GM19438 (cell line): ENCODE data around the gene ABT1.
"Not testable (repeated sequence)": the region's sequence is repeated elsewhere in the genome, so short reads cannot be mapped to it uniquely, and the experiment has no call there.

Experiments used
- ATAC-seq: cut with Tn5 transposase; IDR thresholded peaks from one replicate; pipeline ENCODE4 v1.9.1; 2021; ENCODE audit warnings: low read depth; ENCODE audit not compliant: unreplicated experiment

ABT1 gene

DNA sequence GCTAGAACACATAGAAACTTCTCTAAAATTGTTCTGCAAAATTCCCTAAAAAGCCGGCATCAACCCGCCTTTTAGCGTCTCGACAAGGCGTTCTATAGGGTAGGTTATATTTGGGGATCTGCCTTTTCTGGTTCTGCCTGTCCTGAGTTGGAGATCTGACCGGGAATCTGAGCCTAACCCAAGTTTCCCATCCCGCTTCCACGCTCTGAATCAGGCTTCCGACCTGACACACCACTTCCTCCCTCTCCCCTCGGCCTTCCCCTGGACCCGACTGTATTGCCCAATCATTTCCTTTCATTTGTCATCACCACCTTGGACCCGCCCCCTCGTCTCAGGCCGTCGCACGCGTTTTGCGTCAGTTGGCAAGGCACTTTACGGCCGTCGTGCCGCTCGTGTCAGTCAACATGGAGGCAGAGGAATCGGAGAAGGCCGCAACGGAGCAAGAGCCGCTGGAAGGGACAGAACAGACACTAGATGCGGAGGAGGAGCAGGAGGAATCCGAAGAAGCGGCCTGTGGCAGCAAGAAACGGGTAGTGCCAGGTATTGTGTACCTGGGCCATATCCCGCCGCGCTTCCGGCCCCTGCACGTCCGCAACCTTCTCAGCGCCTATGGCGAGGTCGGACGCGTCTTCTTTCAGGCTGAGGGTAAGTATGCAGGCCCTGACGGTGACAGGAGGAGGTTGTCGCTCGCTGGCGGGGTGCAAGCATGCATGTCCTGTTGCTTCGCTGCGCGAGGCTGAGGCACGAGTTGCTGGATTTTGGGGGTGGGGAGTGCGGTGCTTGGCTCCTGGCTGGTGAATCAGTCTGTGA is at the start of gene ABT1:
ABT1 (plus strand) TSS at position 375 of the 810 bp plus-strand sequence; CDS start at position 405, 30 bp downstream.
- ATAC-seq: peak; percentile 81

DNA sequence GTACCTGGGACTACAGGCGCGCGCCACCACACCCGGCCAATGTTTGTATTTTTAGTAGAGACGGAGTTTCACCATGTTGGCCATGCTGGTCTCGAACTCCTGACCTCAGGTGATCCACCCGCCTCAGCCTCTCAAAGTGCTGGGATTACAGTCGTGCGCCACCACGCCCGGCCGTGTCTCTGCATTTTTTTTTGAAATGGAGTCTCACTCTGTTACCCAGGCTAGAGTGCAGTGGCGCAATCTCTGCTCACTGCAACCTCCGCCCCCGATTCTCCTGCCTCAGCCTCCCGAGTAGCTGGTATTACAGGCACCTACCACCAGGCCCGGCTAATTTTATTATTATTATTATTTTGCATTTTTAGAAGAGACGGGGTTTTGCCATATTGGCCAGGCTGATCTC is 49.4 kb upstream of the ABT1 start:
- not testable (repeated sequence) for ATAC-seq

DNA sequence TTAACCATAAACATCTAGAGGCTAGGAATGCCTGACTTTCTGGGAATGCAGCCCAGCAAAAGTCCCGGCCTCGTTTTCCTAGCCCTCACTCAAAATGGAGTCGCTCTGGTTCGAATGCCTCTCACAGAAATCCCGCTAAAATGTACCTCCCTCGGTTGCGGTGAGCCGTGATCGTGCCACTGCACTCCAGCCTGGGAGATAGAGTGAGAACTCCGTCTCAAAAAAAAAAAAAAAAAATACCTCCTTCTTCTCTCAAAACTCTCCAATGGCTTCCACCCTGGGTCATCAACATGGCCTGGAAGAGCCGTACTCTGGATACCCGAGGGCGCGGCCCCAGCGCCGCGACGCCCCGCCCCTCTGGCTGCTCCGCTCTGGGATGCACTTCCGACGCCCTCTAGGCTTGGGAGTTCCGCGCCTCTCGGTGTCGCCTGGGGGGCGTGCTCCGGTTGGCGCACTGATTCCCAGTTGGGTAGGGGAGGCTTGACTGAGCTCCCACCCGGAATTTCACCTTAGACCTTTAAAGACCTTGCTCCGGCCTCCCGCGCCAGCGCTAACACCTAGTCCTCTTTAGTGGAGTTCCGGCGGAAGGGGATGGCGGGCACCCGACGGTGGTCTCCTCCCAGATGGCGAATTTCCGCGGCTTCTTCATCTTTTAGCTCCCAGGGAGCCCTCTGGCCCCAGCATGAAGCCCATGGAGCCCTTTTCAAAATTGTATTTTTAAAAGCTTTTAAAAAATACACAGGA is 46.3 kb upstream of the ABT1 start:
- ATAC-seq: peak; percentile 37

DNA sequence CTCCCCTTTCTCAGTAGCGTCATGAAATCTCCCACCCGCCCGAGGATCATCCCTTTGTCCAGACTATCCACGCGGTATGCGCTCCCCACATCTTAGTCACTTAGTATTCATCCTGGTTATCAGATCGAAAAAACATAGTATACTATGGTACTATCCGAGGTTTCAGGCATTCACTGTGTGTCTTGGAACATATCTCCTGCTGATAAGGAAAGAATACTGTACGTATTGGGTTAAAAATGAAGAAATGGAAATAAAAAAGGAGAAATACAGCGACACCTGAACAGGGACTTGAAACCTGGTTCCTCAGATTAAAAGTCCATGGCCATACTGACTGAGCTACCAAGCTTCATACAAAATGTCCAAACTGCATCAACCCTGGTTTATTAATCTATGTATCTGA is 44.5 kb upstream of the ABT1 start:
- no peak for ATAC-seq

DNA sequence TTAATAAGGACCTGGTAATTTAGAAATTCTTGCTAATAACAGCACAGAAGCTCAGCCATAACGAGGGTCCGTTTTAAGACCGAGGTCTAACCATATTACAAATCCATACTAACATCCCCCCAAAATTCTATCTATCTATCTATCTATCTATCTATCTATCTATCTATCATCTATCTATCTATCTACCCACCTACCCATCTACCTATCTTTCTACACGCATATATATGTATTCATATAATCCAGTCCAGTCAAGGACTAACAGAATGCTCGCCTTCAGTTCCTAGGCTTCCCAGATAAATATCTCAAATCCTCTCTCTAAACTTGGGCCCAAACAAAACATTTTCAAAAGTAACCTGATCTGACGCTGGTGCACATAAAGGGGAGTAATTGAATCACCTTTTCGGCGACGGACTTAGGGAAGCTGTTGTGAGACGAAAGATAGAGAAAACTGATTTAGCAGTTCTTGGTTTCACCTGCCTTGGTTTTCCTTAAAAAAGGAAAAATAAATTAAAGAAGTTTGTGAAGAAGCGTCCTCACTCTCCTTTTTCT is 44.0 kb upstream of the ABT1 start:
- ATAC-seq: no peak

DNA sequence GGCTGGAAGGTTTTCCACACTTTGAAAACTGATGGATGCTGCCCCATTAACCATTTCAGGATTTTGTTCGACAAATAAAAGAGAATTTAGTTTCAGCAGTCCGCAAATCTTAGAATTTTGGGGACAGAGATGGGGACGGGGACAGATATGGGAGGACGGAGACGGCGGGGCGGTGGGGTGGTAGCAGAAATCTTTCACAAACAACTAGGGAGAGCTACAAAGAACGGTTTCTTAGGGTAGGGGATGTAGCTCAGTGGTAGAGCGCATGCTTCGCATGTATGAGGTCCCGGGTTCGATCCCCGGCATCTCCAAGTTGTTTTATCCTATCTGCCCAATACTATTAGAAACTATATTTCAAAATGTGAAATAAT is 43.5 kb upstream of the ABT1 start:
- ATAC-seq: no peak

DNA sequence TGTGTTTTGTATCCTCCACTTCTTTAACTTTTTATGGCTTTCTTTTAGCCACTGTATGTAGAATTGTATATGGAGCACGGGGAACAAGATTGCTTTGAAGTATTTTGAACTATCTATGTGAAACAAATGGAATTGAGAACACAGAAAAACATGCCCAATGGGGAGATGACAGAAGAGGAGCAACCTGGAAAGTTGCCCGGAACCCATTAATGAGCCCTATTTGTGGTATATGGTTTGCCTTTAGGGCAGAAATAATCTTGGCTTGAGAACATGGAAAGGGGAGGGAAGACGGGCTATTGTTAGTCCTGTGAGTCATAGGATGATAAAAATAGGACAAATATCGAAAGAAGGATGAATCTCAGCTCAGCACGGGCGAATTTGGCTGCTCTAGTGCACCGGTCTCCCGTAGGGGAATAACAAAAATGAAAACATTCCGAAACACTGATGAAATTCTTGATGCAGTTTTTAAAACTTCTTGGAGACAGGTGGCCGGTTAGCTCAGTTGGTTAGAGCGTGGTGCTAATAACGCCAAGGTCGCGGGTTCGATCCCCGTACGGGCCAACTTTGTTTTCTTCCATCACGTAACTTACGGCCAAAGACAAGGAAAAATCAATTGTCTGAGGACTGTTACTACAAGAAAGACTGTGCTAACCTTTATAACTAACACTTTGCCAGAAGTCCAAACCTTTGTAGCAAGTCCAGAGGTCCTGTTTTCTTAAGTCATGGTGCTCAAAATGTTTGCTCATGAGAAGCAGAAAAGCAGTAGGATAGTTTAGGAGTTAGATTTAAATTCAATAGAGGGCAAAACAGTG is 42.9 kb upstream of the ABT1 start:
- ATAC-seq: no peak

DNA sequence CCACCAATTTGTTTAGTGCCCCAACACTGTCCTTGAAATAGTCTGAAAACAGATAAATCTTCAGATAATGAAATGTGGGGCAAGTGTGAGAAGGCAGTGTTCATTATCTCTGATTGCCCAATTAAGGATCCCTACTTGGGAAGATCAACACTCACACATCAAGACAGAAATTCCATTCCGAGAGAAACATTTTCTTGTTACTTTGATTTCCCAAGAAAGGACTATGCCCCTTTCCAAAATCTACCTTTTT is 42.4 kb upstream of the ABT1 start:
- ATAC-seq: no peak

DNA sequence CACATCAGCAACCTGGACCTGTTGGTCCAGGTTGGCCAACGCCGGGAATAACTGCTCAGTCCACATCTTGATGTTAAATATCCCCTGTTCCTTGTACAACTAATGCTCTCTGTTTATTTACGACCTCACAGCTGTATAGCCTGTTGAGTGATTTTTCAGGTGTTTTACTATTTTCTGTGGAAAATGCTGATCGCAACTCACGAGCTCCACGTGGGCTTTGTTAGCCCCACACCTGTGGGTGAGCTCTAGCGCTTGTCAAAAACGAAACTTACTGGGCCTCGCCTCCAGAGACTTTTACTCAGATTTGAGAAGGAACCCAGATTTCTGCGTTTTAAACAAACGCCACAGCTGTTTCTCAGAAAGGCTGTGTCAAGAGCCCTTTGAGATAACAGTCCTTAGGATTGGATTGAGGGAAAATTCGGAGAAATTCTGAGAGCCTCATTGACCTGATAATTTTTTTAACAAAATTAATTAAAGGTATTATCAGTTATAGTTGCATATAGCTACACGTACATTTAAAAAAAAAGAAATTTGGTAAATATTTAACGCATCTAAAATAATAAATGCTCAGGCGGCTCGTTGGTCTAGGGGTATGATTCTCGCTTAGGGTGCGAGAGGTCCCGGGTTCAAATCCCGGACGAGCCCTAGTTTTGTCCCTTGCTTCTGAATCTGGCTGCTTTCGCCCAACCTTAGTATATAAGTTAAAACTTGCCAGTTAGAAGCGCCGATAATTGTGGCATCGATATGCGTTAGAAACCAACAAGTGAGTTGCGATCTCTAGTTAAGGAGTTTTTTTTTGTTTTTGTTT is 41.9 kb upstream of the ABT1 start:
- ATAC-seq: no peak

DNA sequence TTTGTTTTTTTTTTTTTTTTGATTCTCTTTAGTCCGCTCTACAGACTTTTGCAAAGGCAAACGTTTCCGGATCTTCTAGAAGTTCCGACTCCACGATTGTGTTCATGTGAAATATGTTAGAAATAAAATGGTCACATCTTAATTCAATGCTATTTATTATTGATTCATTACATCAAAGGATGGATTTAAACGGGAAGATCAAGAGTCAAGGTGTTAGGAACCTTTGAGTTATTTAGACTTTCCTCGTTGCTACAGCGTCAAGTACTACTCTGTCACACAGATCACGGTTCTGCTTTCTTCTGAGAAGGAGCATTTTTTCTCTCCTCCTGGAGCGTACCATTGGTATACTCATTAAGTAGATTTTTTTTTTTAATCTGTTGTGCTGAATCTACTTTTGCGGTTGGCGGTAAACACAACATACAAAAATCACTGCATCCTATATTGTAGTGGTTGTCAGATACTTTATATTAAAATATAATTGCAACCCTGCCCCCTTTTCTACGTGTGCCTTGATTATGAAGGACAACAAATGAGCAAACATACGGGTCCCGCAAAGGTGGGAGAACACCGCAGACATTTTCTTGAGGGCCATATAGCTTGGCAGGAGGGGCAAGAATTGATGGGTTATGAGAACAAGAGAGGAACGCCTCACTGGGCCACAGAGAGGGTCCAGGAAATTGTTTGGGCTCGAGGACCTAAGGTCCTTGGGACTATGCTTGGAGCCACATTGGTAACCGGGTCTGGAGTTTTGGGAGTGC is 41.1 kb upstream of the ABT1 start:
- ATAC-seq: no peak

DNA sequence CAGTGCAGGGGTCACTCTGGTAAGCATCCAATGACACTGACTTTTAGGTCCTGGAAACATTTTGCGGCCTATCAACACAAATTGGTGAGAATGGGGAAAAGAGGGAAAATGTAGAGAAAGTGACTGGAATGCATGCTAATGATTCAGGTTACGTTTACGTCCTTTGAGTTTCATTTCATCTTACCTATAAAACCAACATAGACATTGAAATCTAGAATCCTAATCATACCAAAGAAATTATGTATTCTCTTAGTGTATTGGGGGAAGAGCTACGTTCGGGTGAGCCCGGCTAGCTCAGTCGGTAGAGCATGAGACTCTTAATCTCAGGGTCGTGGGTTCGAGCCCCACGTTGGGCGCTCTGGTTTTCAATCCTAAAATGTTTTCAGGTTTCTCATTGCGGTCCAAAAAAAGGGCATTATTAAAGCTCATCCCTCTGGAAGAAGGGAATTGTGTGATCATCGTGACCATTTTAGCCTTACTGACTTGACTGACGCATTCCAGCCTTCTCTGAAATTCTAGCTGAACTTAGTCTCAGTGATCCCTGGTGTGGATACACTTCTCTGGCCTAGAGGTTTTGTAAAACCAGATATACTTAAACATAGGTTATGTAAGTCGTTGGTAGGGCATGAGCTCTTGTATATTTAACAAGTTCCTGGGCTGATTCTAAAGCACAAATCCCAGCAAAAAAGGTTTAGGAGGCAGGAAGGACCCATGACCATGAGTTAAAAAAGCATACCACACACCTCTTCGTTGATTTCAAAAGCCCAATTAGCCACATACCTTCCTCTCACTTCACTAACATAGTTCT is 40.3 kb upstream of the ABT1 start:
- no peak for ATAC-seq

DNA sequence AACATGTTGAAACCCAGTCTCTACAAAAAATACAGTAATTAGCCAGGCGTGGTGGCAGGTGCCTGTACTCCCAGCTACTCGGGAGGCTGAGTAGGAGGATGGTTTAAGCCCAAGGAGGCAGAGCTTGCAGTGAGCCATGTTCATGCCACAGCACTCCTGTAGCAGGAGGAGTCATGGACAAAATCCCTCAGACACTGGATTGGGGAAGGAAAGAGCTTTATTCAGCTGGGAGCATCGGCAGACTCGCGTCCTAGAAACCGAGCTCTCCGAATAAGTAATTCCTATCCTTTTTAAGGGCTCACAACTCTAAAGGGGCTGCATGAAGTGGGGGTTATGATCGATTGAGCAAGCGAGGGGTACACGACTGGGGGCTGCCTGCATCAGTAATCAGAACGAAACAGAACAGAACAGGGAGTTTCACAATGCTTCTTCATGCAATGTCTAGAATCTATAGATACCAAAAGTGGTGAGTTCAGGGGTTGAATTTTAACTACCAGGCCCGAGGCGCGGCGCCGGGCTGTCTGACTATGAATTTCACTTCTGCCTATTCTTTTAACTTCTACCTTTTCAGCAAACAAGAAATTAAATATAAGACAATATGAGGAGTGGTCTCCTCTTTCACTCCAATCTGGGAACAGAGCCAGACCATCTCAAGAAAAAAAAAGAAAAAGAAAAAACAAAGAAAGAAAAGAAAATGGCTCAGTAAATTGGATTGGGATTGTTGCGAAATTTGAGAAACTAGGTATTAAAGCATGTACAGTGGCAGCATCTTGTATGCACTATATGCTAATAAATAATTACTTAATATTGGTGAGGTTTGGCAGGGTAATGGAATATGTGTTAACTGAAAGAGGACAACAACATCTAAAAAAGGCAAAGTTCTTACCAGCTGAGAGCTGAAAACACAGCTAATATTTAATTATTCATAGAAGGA is 35.0 kb upstream of the ABT1 start:
- ATAC-seq: no peak

DNA sequence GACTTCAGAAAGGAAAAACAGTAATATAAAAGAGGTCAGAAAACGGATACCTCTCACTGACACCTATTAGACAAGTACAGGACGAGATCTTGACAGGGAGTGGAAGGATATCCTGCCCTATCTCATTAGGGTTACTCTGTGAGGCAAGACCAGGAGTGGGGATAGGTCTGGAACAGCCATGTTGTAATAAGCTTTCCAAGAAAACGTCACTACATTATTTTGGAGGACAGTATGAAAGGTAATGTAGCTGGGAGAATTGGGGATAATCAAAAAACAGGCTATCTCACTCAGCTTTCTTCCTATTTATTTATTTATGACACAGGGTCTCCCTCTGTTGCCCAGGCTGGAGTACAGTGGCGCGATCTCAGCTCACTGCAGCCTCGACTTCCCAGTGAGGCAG is 33.3 kb upstream of the ABT1 start:
- ATAC-seq: no peak

DNA sequence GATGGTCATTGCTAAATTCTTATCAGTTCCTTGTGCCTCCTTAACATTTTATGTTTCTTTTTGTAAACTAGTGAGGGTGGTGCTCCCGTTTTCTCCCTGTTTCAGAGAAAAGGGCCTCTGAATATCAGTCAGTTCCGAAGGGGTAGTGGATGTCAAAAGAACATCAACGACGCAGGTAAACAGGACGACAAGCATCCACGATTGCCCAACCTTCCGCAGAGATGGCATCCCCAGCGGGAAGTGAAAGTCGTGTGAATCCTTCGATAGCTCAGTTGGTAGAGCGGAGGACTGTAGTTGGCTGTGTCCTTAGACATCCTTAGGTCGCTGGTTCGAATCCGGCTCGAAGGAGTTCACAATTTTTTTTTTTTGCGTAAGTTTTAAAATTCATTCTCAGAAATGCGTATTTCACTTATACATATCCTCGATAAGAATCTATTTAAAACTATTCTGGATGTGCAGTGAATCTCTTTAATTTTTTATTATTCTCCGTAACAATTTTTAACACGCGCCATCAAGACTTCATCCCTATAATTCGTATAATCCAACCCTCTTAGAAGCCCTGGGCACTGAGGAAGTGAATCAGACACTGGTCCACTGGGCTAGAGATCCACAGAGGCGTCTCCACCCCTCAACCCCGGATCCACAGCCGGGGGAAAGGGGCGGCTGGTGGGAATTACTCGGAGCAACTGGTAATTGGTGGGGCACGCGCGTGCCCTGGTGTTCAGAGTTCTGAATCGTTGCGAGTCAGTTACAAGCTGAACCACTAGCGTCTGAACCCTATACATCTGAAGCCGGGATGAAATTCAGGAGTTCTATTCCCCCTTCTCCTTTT is 27.9 kb upstream of the ABT1 start:
- ATAC-seq: peak; percentile 67

DNA sequence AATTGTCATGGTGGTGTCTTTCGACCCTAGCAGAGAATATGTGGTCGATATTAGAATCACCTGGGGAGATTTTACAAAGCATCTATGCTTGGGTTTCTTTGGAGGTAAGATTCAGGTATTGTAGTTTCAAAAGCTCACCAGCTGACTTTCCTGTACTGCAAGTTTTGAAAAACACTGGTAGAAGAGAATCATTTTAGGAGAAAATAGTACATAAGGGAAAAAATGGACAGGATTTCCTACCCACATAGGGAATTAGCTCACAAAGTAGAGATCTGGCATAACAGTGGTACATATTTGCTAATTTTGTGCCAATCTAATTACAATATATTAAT is 27.4 kb upstream of the ABT1 start:
- ATAC-seq: no peak

DNA sequence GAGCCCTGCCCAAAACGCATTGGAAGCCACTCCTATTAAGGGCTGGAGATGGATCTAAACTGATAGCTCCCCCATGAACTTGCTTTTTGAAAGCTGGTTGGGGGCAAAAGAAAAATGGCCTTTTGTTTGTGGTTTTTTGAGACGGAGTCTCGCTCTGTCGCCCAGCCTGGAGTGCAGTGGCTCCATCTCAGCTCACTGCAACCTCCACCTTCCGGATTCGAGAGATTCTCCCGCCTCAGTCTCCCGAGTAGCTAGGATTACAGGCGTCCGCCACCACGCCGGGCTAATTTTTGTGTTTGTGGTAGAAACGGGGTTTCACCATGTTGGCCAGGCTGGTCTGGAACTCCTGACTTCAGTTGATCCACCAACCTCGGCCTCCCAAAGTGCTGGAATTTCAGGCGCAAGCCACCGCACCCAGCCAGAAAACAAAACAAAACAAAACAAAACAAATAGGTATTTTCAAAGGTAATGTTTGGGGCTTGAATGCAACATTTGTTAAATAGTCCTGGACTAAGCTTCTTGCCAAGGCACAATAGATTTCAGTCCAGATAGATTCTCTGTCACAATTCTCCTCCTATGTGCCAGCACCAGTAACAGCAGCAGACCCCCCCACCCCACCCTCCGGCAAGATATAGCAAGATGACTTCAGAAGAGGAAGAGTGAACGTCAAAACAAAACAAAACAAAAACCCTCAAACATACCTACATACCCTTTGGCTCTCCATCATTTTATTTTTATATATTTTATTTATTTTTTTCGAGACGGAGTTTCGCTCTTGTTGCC is 26.5 kb upstream of the ABT1 start:
- ATAC-seq: no peak
